HepG2 (cell line): ENCODE data around the gene GFPT2. TPM values are rescaled to one million over a fixed set of nuclear protein-coding genes. Genes with fewer than 3 reads are reported as not detected.

Experiments used
- ATAC-seq: fragments of 200-7000 bp; cut with Tn5 transposase; 3 replicates; pipeline ENCODE4 v1.9.1; 2020; ENCODE audit warnings: mild to moderate bottlenecking, moderate library complexity
- BruUV-seq: library from RNA; stranded (reverse); fragments of 400-500 nt; replicated peaks from 2 replicates; lab custom pipeline; 2021; lab: Mats Ljungman, UMichigan
- CTCF ChIA-PET: fragments of 300-600 bp; formaldehyde crosslinking; extraction: SDS; loops from one replicate; lab custom pipeline; 2021; ENCODE audit warnings: low total read pairs, inconsistent platforms, low intra/inter-chr PET ratio; lab: Yijun Ruan, JAX
- POLR2A ChIA-PET: fragments of 350-600 bp; sonication (Branson Sonifier 250); formaldehyde crosslinking; loops from one replicate; lab custom pipeline; 2020; ENCODE audit warnings: antibody characterized with exemption, inconsistent platforms; lab: Yijun Ruan, JAX
- DNase-seq: peaks from one replicate; pipeline ENCODE4 v3.0.0-alpha.2; 2015; ENCODE audit warnings: low spot score
- FAIRE-seq: peaks from 3 replicates; lab custom pipeline; 2011; peaks lifted over from hg19 to GRCh38; lab: Jason Lieb, UNC
- H2AFZ ChIP-seq: one replicate; pipeline ENCODE4 v1.6.1; 2011; ENCODE audit warnings: low read length, inconsistent platforms
- H3K27ac ChIP-seq: fragments of 300-600 bp; 3 replicates; pipeline ENCODE4 v1.8.0; 2011; ENCODE audit warnings: mixed run types, mild to moderate bottlenecking, mixed read lengths, low read length, inconsistent platforms; ENCODE audit not compliant: insufficient read depth; ENCODE audit errors: extremely low read length
- H3K27me3 ChIP-seq, 2 experiments: fragments of 200-600 bp in 1 of 2; 2 replicates in 1 of 2; 3 replicates in 1 of 2; pipeline versions ENCODE4 v1.6.0 to v1.8.0; 2011; ENCODE audit warnings: low read length in 2 of 2, mild to moderate bottlenecking in 2 of 2, moderate library complexity in 2 of 2, inconsistent platforms in 1 of 2; ENCODE audit not compliant: insufficient read depth in 2 of 2, control insufficient read depth in 1 of 2
- H3K36me3 ChIP-seq, 2 experiments: fragments of 200-600 bp in 1 of 2; replicated peaks in 1 of 2; 2 replicates in 1 of 2; 3 replicates in 1 of 2; pipeline versions ENCODE4 v1.5.1 to v1.8.0; 2011; ENCODE audit warnings: low read length in 2 of 2, inconsistent platforms in 1 of 2; ENCODE audit not compliant: insufficient read depth in 2 of 2, control insufficient read depth in 1 of 2
- H3K4me1 ChIP-seq: 2 replicates; pipeline ENCODE4 v1.5.1; 2012; ENCODE audit warnings: low read length, inconsistent platforms; ENCODE audit not compliant: insufficient read depth
- H3K4me2 ChIP-seq: 2 replicates; pipeline ENCODE4 v1.6.0; 2011; ENCODE audit warnings: low read depth, low read length, inconsistent platforms
- H3K4me3 ChIP-seq, 3 experiments: fragments of 200-600 bp in 1 of 3; sonication (generic), shearing (Covaris generic) in 1 of 3; replicated peaks in 1 of 3; 2 replicates each; pipeline ENCODE4 v1.5.1; 2011 to 2016; ENCODE audit warnings: low read length in 3 of 3, inconsistent platforms in 2 of 3, low read depth in 2 of 3, mild to moderate bottlenecking in 2 of 3, control low read depth in 1 of 3, mixed read lengths in 1 of 3; ENCODE audit not compliant: insufficient read depth in 1 of 3
- H3K79me2 ChIP-seq: one replicate; pipeline ENCODE4 v1.6.1; 2011; ENCODE audit warnings: low read length, inconsistent platforms; ENCODE audit not compliant: insufficient read depth
- H3K9ac ChIP-seq: 2 replicates; pipeline ENCODE4 v1.6.0; 2011; ENCODE audit warnings: mild to moderate bottlenecking, low read depth, low read length, inconsistent platforms; ENCODE audit not compliant: insufficient read depth
- H3K9me3 ChIP-seq: 2 replicates; pipeline ENCODE4 v1.5.1; 2012; ENCODE audit warnings: mild to moderate bottlenecking, low read length
- H4K20me1 ChIP-seq: 2 replicates; pipeline ENCODE4 v1.6.0; 2011; ENCODE audit warnings: inconsistent platforms, mild to moderate bottlenecking, low read length, moderate library complexity; ENCODE audit not compliant: insufficient read depth
- FLYWCH1 ChIP-seq: sonication (generic); formaldehyde crosslinking; IDR thresholded peaks from 2 replicates; pipeline ENCODE4 v1.8.1; 2023; ENCODE audit warnings: mild to moderate bottlenecking, missing genetic modification reagents
- GABPB1 ChIP-seq: IDR thresholded peaks from 2 replicates; pipeline ENCODE4 v1.6.1; 2016; ENCODE audit warnings: mild to moderate bottlenecking, missing genetic modification reagents, moderate library complexity, missing compliant biosample characterization
- GTF3A ChIP-seq: sonication (generic); formaldehyde crosslinking; conservative IDR thresholded peaks from 2 replicates; pipeline ENCODE4 v1.4.0; 2020; ENCODE audit warnings: mild to moderate bottlenecking, missing genetic modification reagents
- KDM3A ChIP-seq: IDR thresholded peaks from 2 replicates; pipeline ENCODE4 v1.6.1; 2018; ENCODE audit warnings: low read depth, missing compliant biosample characterization
- KDM4B ChIP-seq: sonication (generic); formaldehyde crosslinking; IDR thresholded peaks from 2 replicates; pipeline ENCODE4 v1.4.0; 2020; ENCODE audit warnings: missing genetic modification reagents
- ZNF292 ChIP-seq: sonication (generic); formaldehyde crosslinking; IDR thresholded peaks from 2 replicates; pipeline ENCODE4 v1.8.1; 2022; ENCODE audit warnings: mild to moderate bottlenecking, low read depth, missing genetic modification reagents, borderline replicate concordance
- ZNF547 ChIP-seq: sonication (generic); formaldehyde crosslinking; IDR thresholded peaks from 2 replicates; pipeline ENCODE4 v1.5.1; 2020; ENCODE audit warnings: mild to moderate bottlenecking, missing genetic modification reagents
- ZNF607 ChIP-seq: sonication (generic); formaldehyde crosslinking; IDR thresholded peaks from 2 replicates; pipeline ENCODE4 v1.5.1; 2020; ENCODE audit warnings: missing genetic modification reagents, mild to moderate bottlenecking, borderline replicate concordance
- WGBS: methylation state at CpG from one replicate; pipeline ENCODE4 v1.1.6; 2017; ENCODE audit warnings: low lambda C conversion rate; 5-methylcytosine and 5-hydroxymethylcytosine counted together
- in situ Hi-C: cut with HindIII; loops from 2 replicates; pipeline ENCODE4 v1.10.0; 2017; ENCODE audit warnings: low pct_unique_long_range_greater_than_20kb; ENCODE audit not compliant: extremely low pct_ligation_motif_present
- intact Hi-C: fragments of 100-400 bp; cut with micrococcal nuclease; formaldehyde crosslinking; loops from one replicate; pipeline ENCODE4 v1.10.0; 2022; ENCODE audit not compliant: unreplicated experiment
- polyA plus RNA-seq, 8 experiments: library from polyadenylated mRNA; depleted of rRNA in 3 of 8; stranded (reverse) in 7 of 8; unstranded in 1 of 8; fragments of >200 nt; fragmentation: Illumina TruSeq in 4 of 8; extraction: Trizol in 4 of 8; gene quantifications; 2 replicates each; pipeline versions ENCODE4 v1.2.1 to v1.2.3, GENCODE V29; 2011 to 2016; ENCODE audit warnings: low read depth in 4 of 8, missing spikeins in 1 of 8, mixed read lengths in 1 of 8; ENCODE audit not compliant: insufficient read depth in 1 of 8
- total RNA-seq, 5 experiments: library from RNA; depleted of rRNA; stranded (reverse); fragments of >200 nt; fragmentation: Illumina TruSeq; extraction: Trizol; gene quantifications; 2 replicates each; pipeline ENCODE4 v1.2.3, GENCODE V29; 2016; ENCODE audit warnings: low read depth in 1 of 5
- TF ChIP-seq, protein P1 (sequence below): sonication (generic); formaldehyde crosslinking; IDR thresholded peaks from 2 replicates; pipeline ENCODE4 v1.4.0; 2020; ENCODE audit warnings: missing genetic modification reagents
- TF ChIP-seq, protein P2 (sequence below): IDR thresholded peaks from 2 replicates; pipeline ENCODE4 v1.6.1; 2016; ENCODE audit warnings: mild to moderate bottlenecking
- TF ChIP-seq, protein P3 (sequence below): sonication (generic); formaldehyde crosslinking; IDR thresholded peaks from 2 replicates; pipeline ENCODE4 v1.4.0; 2020; ENCODE audit warnings: mild to moderate bottlenecking, low read depth, missing genetic modification reagents
- TF ChIP-seq, protein P4 (sequence below): sonication (generic); formaldehyde crosslinking; IDR thresholded peaks from 2 replicates; pipeline ENCODE4 v1.8.1; 2022; ENCODE audit warnings: low read depth, mild to moderate bottlenecking, missing genetic modification reagents

Gene GFPT2
- total and polyA plus RNA-seq, 2 of the 13 experiments (the other 11 are each of a cell fraction or from before 2014, with no cell fraction given): 0.18 TPM

DNA sequence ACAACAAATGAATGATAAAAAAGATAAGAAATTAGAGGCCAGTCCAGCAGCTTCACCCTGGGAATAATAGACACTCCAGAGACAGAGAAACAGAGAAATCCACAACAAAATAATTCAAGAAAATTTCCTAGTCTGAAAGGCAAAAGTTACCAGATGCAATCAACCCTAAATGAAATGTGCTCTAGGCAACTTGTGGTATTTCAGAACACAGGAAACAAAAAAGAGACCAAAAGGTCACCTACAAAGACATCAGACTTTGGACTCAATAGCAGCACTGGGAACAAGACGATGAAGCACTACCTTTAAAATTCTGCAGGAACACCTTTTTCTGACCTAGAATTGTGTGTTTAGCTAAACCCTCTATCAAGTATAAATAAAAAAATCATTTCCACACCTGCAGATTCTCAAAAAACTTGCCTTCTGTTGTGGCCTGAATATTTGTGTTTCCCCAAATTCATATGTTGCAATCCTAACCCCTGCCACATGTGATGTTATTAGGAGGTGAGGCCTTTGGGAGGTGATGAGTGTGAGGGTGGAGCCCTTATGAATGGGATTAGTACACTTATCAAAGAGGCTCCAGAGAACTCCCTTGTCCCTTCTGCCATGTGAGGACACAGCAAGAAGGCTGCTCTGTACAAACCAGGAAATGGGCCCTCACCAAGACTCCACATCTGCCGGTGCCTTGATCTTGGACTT is 55.4 kb downstream of the GFPT2 start (continued):
- TF ChIP-seq, protein P1, sequence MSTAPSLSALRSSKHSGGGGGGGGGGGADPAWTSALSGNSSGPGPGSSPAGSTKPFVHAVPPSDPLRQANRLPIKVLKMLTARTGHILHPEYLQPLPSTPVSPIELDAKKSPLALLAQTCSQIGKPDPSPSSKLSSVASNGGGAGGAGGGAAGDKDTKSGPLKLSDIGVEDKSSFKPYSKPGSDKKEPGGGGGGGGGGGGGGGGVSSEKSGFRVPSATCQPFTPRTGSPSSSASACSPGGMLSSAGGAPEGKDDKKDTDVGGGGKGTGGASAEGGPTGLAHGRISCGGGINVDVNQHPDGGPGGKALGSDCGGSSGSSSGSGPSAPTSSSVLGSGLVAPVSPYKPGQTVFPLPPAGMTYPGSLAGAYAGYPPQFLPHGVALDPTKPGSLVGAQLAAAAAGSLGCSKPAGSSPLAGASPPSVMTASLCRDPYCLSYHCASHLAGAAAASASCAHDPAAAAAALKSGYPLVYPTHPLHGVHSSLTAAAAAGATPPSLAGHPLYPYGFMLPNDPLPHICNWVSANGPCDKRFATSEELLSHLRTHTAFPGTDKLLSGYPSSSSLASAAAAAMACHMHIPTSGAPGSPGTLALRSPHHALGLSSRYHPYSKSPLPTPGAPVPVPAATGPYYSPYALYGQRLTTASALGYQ: no peak
- TF ChIP-seq, protein P2, sequence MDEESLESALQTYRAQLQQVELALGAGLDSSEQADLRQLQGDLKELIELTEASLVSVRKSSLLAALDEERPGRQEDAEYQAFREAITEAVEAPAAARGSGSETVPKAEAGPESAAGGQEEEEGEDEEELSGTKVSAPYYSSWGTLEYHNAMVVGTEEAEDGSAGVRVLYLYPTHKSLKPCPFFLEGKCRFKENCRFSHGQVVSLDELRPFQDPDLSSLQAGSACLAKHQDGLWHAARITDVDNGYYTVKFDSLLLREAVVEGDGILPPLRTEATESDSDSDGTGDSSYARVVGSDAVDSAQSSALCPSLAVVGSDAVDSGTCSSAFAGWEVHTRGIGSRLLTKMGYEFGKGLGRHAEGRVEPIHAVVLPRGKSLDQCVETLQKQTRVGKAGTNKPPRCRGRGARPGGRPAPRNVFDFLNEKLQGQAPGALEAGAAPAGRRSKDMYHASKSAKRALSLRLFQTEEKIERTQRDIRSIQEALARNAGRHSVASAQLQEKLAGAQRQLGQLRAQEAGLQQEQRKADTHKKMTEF (CRISPR knock-in tag): no peak
- TF ChIP-seq, all 625 proteins: peak for 16

DNA sequence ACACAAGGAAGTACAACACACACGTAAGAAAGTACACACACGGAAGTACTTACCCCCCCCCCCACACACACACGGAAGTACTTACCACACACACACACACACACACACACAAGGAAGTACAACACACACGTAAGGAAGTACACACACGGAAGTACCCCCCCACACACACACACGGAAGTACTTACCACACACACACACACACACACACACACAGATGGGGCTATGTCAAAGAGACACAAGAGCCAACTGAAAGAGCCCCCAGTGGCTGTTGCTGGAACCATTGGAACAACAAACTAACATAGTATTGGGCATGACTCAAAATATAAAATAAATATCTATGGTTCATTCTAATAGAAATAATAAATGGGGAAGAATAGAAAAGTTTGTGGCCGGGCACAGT is 56.4 kb downstream of the GFPT2 start:
- DNase-seq (no peak), FAIRE-seq (no peak), ATAC-seq (no peak)
- H2AFZ ChIP-seq: no peak overlapping the region
- H4K20me1 ChIP-seq: no peaks in the 10 kb centered on the region
- WGBS: 85% methylated on average over 3 of the region's 7 CpGs
- no peaks in the 10 kb centered on the region for H3K36me3 ChIP-seq
- TF ChIP-seq GTF3A (no peak), ZNF547 (CRISPR knock-in tag) (no peak), ZNF607 (CRISPR knock-in tag) (no peak), KDM4B (CRISPR knock-in tag) (no peak), GABPB1 (CRISPR knock-in tag) (no peak), ZNF292 (CRISPR knock-in tag) (no peak), FLYWCH1 (CRISPR knock-in tag) (no peak), KDM3A (no peak)
- TF ChIP-seq, protein P3, sequence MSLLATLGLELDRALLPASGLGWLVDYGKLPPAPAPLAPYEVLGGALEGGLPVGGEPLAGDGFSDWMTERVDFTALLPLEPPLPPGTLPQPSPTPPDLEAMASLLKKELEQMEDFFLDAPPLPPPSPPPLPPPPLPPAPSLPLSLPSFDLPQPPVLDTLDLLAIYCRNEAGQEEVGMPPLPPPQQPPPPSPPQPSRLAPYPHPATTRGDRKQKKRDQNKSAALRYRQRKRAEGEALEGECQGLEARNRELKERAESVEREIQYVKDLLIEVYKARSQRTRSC (CRISPR knock-in tag): no peak
- TF ChIP-seq, protein P4, sequence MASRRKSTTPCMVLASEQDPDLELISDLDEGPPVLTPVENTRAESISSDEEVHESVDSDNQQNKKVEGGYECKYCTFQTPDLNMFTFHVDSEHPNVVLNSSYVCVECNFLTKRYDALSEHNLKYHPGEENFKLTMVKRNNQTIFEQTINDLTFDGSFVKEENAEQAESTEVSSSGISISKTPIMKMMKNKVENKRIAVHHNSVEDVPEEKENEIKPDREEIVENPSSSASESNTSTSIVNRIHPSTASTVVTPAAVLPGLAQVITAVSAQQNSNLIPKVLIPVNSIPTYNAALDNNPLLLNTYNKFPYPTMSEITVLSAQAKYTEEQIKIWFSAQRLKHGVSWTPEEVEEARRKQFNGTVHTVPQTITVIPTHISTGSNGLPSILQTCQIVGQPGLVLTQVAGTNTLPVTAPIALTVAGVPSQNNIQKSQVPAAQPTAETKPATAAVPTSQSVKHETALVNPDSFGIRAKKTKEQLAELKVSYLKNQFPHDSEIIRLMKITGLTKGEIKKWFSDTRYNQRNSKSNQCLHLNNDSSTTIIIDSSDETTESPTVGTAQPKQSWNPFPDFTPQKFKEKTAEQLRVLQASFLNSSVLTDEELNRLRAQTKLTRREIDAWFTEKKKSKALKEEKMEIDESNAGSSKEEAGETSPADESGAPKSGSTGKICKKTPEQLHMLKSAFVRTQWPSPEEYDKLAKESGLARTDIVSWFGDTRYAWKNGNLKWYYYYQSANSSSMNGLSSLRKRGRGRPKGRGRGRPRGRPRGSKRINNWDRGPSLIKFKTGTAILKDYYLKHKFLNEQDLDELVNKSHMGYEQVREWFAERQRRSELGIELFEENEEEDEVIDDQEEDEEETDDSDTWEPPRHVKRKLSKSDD: no peak
- ChIA-PET POLR2A (no interaction called here), CTCF (no interaction called here)
- in situ Hi-C loops: loop anchor here (10.0 kb wide), 1 partner anchor 178 kb away; no protein-coding TSS in a partner anchor
- no peaks in the 10 kb centered on the region for H3K79me2 ChIP-seq
- intact Hi-C loops: loop anchor here (10.0 kb wide), 2 partner anchors 92 to 178 kb away; partner anchors contain the start of gene RASGEF1C
- no peak overlapping the region for H3K4me2 ChIP-seq
- no peak overlapping the region for H3K4me3 ChIP-seq
- H3K4me1 ChIP-seq: peaks cover 53% of the 10 kb centered on the region
- H3K9ac ChIP-seq: no peak overlapping the region
- no peaks in the 10 kb centered on the region for H3K27me3 ChIP-seq
- no peak overlapping the region for H3K27ac ChIP-seq
- BruUV-seq: no TSS peak
- no peaks in the 10 kb centered on the region for H3K9me3 ChIP-seq
